Skin epidermis (tissue), 12 donors: Measurements from ENCODE around the gene RHBDF1.

Experiments used
- H3K27ac ChIP-seq, 21 experiments: fragments of 200-600 bp; sonication (generic) in 11 of 21; one replicate each; pipeline ENCODE4 v1.5.0; 2020; ENCODE audit warnings: mild to moderate bottlenecking in 3 of 21, inconsistent platforms in 2 of 21, moderate library complexity in 2 of 21
- H3K4me3 ChIP-seq, 7 experiments: fragments of 200-600 bp; sonication (generic) in 2 of 7; one replicate each; pipeline ENCODE4 v1.5.0; 2020; ENCODE audit warnings: inconsistent platforms in 2 of 7, mild to moderate bottlenecking in 2 of 7, moderate library complexity in 1 of 7

Gene RHBDF1

DNA sequence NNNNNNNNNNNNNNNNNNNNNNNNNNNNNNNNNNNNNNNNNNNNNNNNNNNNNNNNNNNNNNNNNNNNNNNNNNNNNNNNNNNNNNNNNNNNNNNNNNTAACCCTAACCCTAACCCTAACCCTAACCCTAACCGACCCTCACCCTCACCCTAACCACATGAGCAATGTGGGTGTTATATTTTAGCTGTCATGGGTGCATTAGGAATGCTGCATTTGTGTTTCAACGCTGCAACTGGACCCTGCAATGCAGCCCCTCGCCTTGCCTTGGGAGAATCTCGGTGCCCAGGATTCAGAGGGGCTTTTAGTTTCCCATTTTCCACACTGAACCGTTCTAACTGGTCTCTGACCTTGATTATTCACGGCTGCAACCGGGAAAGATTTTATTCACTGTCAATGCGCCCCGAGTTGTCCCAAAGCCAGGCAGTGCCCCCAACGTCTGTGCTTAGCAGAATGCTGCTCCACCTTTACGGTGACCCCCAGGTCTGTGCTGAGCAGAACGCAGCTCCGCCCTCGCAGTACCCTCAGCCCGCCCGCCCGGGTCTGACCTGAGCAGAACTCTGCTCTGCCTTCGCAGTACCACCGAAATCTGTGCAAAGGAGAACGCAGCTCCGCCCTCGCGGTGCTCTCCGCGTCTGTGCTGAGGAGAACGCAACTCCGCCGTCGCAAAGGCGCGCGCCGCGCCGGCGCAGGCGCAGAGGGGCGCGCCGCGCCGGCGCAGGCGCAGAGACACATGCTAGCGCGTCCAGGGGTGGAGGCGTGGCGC, 62.3 kb downstream of the RHBDF1 start:
- Histone ChIP-seq H3K27ac (no peak overlapping the region), H3K4me3 (no peak overlapping the region)
